GM19463 (cell line): ENCODE measurements around the gene PPP2R2B.

Source experiments
- ATAC-seq: cut with Tn5 transposase; IDR thresholded peaks from one replicate; pipeline ENCODE4 v1.9.1; 2021; ENCODE audit warnings: mild to moderate bottlenecking, moderate library complexity; ENCODE audit not compliant: unreplicated experiment

PPP2R2B gene

DNA sequence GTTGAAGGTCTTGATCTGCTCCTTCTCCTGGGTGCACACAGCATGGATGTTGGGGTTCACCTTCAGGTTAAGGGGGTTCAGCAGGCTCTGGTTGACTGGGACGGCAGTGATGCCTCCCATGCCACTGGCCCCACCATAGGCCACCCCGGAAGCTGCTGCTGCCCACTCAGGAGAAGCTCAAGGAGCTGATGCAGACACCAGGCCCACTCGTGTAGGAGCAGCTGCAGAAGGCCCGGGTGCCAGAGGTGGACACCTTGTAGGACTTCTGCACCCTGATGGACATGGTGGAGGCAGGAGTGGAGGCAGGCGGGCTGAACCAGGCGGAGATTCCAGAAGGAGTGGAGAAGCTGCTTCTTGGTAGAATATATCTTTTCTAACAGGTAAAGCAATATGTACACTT is 171.2 kb downstream of the PPP2R2B start:
- no peak for ATAC-seq

GRCh38 chr5:146706321-146706972 is 172.1 kb downstream of the PPP2R2B start:
- ATAC-seq = no peak

DNA sequence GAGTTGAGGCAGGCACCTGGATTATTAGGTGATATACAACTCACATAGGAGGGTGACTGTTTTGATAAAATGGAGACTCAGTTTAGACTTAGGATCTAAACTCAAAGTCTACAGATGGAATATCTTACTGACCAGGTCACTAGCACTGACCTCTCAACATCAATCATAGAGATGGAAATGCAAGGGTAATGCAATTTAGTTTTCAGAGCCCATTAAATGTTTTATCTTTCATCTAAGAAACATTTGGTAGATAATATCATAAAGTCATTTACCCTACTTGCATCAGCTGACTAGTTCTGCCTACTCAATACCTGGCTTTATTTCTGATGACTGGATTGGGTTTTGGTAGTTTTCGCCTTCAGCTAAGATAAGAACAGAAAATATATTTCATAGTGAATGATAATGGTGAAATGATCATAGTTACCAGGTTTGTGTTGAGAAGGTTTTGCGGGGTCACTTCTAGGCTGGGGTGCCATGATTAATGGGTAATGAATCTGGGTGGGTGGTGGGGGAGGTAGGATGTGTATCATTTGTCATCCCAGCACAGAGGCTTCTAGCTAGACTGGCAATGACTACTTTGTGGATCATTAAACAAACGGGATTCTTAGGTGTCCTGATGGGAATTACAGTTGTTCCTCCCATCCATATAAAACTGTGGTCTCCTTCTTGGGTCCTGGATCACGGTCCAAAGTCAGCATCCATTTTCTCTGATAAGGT is 173.4 kb downstream of the PPP2R2B start:
- no peak for ATAC-seq

DNA sequence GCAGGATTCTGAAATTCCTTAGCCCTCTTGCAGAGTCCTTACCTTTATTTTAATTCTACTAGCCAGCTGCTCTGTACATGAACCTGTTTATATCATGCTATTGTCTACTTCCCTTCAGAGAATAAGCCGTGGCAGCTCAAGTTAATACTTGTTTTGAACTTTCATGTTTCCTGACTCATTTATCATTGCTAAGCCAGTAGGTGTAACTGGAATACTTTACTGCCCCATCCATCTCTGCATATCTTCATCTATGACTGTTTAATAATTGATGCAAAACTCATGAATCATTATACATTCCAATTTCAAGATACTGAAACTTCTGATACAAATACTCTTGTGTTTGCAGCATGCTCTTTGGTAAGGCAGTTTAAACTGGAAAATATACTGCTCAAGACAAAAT is 174.7 kb downstream of the PPP2R2B start:
- no peak for ATAC-seq

- ATAC-seq = no peak
Measured at GRCh38 chr5:146703499-146703898, 175.1 kb downstream of the PPP2R2B start.

DNA sequence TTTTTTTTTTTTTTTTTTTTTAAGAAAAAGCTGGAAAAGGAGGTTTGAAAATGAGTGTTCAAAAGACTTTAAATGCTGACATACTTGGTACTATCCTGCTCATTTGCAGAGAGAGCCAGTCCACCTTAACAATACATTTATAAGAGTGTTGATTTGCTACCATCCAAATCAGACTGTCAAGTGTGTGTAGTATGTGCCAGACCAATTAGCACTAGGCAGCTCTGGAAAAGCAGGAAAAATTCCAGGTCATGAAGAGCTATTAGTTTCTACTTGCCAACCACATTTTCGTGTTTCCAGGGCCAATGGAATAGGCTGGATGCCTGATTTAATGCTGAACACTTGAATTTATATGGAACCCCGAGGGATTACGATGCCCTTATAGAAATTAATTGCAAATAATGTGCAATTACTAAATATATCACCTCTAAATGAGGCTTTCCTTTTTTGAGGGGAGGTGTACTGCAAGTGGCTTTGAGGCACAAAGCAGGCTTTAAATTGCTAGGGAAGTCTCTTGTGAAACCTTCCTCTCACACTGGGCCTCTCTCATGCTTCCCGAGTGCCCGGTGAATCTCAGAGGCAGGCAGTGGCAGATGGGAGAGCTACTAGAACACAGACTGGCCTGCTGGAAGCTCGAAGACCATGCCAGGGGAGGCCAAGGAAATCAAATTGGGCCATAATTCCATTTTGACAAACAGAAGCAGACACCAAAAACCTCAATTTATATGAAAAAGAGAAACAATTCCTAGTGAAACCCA is 178.7 kb downstream of the PPP2R2B start:
- ATAC-seq = no peak

DNA sequence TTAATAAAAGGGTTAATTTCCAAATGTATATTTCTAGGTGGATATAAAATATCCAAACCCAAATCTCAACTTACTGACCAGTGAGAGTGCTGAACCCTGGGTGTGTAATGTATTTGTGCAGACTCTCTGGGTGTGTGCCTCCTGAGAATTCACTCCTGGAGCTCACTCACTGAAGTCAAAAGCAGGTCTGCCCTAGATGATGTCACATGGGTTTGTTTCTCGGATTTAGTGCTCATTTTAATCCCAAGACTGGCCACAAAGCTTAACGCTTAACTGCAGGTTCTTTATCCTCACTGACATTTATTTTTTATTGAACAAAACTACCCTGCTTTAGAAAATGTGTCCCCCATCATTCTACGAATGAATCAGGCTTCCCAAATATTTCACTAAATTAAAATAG is 179.4 kb downstream of the PPP2R2B start:
- no peak for ATAC-seq

GRCh38 chr5:146698651-146699050 is 179.9 kb downstream of the PPP2R2B start:
- no peak for ATAC-seq

DNA sequence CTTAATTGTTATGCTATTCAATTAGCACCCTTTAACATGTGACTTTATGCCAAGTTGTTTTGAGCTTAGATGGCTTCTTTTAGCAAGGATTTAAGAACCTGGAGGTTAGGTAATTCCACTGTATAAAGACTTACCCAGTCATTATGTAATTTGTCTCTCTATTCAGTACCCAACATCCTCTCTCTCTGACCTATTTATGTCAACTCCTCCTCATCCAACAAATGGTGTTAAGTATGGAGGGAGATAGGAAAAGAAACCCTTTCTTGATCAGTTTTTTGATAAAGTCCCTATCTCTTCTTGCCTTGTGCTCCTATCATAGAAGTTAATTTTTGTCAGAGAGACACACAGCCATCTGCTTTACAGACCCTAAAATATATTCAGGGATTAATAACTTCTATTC is 181.3 kb downstream of the PPP2R2B start:
- ATAC-seq = no peak

GRCh38 chr5:146695646-146696045 is 182.9 kb downstream of the PPP2R2B start:
- no peak for ATAC-seq

DNA sequence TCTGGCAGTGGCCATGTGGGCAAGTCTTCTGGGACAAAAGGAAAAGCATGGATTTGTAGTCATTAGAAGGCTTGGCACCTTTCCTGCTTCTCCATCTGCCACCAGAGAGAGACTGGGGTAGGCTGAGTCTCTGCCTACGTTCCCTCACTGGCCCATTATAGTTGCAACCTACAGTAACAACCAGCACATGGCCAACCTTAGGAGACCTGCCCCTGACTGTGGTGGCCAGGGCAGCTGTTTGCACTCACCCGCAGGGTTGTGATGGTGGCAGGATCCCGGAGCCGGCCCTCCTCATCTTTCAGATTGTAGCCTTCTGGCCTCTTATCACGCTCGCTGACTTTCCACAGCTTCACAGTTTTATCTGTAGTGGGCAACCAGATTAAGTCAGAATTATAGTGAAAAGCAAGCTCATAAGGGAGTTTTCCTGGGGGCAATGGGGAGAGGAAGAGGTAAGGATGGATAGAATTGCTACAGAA is 187.6 kb downstream of the PPP2R2B start:
- no peak for ATAC-seq

DNA sequence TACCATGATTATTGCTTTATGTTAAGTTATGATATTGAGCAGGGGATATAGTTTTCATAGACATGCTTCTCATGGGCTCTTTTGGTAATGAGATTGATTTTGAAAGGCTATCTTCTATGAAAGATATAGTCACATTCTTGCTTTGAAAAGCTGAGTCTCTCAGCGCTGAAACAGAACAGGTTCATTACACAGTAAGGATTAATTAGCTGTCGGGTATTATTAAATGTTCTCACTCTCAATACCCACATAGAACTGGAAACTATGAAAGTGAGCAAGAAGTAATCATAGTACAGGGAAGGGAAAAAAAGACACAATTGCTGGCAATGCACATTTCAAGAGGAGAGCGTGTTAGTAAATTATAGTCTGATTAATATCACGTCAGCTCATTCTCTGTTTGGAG is 190.9 kb downstream of the PPP2R2B start:
- ATAC-seq = no peak

DNA sequence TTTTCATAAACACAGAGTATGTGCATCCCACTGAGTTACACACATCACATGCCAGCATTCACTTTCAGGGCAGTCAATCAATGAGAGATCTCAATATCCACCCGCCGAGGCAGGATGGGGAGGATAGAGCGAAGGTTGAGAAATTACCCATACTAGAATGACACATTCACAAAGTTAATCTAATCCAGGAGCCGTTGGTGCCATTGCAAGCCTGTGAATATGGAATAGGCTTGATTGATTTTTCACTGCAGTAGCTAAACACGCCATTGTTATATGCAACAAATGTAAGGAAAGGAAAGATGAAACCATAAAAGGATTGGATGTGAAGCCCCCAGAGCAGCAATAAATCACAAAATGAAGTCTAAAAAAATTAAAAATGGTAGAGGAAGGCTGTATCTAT is 194.7 kb downstream of the PPP2R2B start:
- ATAC-seq = no peak

DNA sequence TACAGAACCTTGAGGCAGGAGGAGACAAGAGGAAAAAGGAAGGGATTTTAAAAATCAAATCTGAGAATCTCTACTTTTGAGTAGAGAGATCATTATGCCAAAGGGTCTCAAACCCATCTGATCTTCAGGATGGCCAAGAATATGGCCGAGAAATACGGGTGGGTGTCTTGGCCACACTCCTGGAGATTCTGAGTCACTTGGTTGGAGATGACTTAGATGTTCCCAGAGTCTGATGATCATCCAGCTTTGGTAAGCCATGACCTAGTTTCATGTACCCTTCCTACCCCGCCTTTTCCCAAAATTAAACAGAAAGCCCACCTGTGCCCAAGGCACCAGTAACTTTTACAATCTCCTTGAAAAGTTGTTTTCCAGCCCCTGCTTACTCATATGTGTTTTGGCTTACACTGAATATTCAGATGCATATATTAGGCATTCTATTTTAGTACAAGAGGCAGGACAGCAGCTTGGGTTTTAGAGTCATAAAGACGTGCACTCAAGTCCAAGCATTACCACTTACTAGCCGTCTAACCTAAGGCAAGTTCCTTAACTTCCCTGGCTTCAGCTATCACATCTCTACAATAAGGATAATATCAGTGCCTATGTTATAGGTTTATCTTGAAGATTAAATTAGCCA is 195.5 kb downstream of the PPP2R2B start:
- no peak for ATAC-seq

GRCh38 chr5:146681585-146682105 is 196.9 kb downstream of the PPP2R2B start:
- ATAC-seq = no peak

- no peak for ATAC-seq
Measured at GRCh38 chr5:146680846-146681584, 197.5 kb downstream of the PPP2R2B start.

DNA sequence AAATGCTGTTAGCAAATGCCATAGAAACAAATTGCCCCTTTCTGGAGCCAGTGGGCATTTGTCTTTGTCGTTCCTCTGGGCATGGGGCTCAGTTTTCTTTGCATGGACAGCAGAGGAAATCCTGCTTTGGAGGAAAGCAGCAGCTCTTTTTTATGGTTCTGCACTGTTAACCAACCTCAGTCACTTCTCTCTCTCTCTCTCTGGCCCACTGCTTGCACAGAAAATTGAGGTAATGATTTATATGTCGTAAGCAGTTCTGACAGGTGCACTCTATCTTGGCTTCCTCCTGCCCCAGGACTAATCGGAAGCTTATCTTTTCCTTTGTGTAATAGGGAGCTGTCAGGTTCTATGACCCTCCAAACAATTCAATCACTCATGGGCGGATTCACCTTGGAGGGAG is 202.9 kb downstream of the PPP2R2B start:
- no peak for ATAC-seq

DNA sequence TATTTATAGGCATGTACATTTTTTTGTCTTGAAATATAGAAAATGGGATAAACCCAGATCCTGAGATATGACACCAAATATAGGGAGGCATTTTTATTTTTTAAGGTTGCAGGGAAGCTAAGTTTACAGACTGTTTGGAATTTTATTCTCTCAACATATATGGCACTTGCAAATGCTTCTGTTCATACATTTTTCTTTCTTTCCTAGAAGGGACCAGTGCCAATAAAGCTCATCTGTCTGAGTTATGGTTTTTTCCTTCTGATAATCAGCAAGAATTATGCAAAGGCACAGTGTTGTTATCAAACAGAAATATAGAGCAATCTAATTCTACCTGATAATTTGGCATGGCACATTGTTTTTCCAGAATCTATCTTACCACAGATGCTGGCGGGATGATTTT is 205.7 kb downstream of the PPP2R2B start:
- ATAC-seq = no peak

GRCh38 chr5:146671561-146672295 is 206.8 kb downstream of the PPP2R2B start:
- no peak for ATAC-seq

GRCh38 chr5:146669656-146670055 is 208.9 kb downstream of the PPP2R2B start:
- ATAC-seq = no peak
